NCI-H1417 (cell line): Measurements from ENCODE around the gene KRTAP16-1.
"Not testable (repeated sequence)": the region's sequence is repeated elsewhere in the genome, so short reads cannot be mapped to it uniquely, and the experiment has no call there.

Experiments
- DNase-seq, 3 experiments: peaks; one replicate each; lab custom pipeline; 2025; lab: John Stamatoyannopoulos, UW

Gene KRTAP16-1

DNA sequence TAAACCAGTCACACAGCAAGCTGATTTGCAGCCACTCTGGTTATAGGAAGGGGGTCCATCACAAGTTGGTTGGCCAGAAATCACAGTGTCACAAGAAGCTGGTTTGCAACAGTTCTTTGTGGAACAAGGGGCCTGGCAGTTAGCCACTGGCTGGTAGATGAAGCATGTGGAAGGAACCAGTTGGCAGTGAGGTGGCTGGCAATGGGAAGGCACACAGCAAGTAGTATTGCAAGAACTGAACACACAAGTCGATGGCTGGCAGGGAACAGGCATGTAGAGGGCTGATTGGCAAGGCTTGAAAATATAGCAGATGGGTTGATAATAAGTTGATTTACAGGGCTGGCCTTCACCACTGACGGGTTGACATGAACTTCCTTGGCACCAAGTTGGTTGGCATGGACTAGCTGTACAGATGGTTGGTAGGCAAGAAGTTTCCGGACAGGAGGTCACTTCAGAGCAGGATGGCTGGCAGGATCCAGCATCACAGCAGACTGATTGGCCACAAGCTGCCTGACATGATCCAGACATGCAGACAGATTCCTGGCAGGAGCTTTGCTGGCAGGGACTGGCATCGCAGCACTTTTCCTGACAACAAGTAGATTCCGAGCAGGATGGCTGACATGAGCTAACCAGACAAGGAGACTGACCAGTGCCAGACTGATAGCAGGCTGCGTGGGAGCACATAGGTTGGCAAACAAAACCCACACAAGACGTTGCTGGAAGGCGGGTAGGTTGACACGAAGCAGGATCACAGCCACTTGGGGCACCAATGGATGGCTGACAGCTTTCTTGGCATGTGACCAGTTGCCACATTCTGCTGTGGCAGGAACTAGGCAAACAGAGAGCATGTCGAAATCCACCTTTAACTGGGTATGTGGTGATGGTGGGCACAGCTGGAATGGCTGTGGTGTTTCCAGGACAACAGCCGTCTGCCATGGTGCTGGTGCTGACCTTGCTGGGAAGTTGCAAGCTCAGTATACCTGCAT is 6.9 kb downstream of the KRTAP16-1 start, which contains the start of gene KRTAP29-1:
Gene KRTAP29-1, minus strand, starts transcription at position 936 of the 986 bp plus-strand sequence. Its CDS starts 0 bp downstream, at position 936.
- no peak for DNase-seq

DNA sequence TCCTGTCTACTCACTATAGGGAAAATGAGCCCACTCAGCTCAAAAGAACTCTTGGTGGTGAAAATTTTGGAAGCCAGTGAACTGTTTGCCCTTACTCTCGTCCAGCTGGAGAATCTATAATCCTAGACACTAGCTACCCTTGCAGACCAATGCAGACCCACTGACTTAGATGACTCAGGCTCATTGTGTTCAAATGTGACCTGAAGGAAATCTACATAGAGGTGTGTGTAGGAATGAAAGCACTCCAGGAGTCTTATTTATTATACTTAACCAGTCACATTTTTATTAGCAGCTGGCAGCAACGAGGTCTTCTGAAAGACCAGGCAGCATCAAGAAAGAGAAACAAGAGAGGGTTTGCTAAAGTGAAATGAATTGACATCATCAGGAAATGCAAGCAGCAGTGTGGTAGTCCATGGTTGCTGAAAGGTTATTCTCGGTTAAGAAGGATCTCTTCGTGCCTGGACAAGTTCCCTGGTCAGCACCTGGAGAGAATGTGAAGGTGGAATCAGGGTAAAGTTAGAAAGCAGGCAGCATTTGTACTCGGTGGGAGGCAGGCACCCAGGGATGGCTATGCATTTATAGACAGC is 7.8 kb downstream of the KRTAP16-1 start:
- DNase-seq = no peak

DNA sequence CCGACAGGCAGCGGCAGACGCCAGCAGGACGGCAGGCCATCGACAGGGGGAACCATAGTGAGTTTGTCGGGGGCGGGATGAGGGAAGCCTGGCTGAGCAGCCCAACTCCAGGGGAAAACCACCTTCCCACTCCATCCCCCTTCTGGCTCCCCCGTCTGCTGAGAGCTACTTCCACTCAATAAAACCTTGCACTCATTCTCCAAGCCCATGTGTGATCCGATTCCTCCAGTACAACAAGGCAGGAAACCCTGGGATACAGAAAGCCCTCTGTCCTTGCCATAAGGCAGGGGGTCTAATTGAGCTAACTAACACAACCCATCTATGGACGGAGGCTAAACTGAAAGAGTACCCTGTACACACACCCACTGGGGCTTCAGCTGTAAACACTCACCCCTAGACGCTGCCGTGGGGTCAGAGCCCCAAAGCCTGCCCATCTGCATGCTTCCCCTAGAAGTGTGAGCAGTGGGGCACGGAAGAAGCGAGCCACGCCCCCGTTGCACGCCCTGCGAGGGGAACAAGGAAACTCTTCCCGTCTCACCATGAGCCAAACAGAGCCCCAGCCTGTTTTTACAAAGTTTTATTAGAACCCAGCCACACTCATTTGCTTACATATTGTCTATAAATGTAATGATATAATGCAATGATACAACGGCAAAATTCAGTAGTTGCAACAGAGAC is 10.5 kb downstream of the KRTAP16-1 start:
- DNase-seq = no peak

DNA sequence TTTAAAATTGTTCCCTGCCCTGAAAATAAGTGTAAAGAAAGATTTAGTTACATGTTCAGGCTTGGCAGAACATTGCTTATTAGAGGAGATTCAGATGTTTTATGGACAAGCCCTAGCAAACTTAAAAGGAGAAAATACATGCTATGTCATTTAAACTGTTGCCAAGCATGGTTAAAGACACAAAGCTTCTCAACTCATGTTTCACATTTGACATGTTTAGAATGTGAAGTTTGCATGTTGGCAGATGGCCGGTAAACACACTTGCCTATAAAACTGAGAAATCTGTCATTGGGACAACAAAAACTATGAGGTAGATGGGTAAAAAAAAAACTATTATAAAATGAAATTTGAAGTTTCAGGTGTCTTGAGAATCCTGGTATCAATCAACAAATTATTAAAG is 12.3 kb downstream of the KRTAP16-1 start:
- DNase-seq = no peak

DNA sequence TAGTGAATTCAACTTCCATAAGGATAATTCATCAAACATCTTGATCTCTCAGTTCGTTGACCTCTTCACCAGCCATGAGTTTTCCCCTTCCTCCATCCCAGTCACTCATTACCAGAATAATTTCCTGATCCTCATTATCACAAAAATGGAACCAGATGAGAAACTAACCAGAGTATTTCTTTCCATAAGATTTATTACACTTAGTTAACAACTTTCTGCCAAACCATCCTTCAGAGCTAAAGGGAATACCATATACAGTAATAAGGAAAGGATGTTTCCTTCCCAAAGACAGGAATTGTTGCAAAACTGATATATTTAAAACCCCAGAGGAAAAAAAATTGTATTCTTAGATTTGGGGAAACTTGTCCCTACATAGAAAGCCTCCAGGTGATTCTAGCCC is 15.1 kb downstream of the KRTAP16-1 start:
- DNase-seq = no peak

DNA sequence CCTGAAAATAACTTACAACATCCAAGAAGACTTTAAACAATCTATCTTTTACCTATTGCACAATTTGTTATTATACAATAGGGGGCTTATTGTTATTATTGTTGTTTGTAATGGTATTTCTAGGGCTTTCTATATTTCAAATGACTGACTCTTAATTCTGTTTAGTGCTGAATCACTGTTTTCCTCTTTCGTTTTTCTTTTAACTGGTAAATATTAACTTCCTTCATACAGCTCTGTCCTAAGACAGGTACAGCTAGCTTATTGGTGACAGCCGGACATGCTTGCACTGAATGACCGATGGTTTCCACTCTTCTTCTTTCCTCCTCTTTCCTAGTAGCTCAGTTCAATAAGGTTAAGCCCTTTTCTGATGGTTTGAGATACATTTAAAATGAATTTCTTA is 22.1 kb downstream of the KRTAP16-1 start:
- no peak for DNase-seq

DNA sequence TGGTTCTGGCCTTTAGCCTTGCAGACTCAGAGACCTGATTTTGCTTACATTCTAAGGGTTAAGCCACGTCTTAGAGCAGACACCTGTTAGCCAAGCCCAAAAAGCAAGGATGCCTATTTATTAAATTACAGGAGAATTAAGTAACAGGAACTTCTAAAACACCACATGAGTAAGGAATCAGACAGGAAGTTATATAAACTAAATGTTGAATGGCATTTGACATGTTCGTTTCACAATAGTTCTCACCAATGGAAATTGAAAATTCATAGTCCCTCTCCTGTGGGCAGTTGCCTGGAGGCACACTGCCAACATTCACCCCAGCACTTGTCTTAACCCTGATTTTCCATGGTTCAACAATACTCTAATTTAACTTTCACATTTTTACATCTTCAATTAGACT is 24.6 kb downstream of the KRTAP16-1 start:
- no peak for DNase-seq

DNA sequence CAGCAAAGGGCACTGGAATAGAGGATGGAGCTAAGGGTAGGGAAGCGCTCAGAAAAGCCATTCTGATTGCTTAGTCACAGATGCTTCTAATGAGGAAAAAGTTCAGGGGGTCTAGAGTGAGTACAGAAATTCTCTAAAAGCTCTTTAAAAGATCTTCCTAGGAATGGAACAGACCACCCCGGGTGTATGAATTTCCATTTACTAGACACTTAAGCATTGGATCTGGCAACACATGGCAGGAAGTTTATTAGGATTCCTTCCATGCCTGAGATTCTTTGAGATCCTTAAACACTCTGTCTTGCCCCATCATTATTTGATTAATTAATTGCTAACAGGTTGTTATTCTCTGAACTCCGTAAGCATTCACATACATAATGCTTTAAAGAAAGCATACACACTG is 25.1 kb downstream of the KRTAP16-1 start:
- DNase-seq = no peak

DNA sequence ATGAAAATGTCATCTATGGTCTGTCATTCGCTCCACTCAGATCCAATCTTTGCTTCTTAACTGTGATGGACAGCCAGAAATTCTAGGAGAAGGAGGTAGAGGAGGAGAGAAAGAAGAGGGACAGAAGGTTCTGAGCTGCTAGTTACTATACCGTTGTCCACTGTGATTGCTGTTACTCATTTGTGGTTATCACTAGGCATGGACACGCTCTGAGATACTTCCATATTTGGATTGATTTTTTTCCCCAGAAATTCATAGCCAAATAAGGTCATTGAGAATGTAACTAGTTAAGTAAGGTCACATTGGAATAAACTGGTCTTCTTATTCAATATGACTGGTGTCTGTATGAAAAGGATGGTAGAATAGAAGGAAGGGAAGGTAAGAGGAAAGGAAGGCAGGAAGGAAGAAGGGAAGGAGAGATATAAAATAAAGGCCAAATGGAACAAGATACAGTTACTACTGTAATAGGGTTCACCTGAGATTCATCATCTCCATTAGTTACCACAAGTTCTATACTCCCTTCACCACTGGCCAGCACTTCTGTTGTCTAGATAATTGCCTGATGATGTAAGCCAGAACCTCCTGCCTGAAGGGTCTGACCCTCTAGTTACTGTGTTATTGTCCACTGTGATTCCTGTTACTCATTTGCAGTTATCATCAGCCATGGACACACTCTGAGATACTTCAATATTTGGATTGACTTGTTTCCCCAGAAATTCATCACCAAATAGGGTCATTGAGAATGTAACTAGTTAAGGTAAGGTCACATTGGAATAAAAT is 30.7 kb downstream of the KRTAP16-1 start:
- DNase-seq = no peak

DNA sequence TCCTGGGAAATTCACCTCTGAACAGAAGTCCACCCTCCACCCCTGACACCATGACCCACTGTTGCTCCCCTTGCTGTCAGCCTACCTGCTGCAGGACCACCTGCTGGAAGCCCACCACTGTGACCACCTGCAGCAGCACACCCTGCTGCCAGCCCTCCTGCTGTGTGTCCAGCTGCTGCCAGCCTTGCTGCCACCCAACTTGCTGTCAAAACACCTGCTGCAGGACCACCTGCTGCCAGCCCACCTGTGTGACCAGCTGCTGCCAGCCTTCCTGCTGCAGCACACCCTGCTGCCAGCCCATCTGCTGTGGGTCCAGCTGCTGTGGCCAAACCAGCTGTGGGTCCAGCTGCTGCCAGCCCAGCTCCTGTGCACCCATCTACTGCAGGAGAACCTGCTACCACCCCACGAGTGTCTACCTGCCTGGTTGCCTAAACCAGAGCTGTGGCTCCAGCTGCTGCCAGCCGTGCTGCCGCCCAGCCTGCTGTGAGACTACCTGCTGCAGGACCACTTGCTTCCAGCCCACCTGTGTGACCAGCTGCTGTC is 33.4 kb downstream of the KRTAP16-1 start, which contains the start of gene KRTAP9-7:
Gene KRTAP9-7, plus strand, starts transcription at position 51 of the 543 bp plus-strand sequence. Its CDS starts 0 bp downstream, at position 51.
- not testable (repeated sequence) for DNase-seq

DNA sequence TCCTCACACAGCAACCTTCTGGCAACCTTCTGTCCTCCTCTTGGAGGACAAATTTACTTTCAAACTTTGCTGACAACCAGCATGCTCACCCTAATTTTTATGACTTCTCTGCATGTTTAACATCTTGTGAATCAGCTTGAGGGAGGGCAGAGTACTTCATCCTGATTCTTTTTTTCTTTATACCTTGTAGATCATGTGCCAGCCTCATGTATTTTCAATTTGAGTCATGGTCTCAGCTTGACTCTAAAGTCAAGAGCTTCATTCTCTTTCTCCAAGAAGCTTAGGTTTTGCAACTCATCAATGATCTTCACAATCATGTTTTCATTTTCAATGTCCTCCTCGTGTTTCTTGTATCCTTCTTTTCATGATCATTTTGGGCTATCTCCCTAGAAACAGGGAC is 37.3 kb downstream of the KRTAP16-1 start:
- DNase-seq = no peak

DNA sequence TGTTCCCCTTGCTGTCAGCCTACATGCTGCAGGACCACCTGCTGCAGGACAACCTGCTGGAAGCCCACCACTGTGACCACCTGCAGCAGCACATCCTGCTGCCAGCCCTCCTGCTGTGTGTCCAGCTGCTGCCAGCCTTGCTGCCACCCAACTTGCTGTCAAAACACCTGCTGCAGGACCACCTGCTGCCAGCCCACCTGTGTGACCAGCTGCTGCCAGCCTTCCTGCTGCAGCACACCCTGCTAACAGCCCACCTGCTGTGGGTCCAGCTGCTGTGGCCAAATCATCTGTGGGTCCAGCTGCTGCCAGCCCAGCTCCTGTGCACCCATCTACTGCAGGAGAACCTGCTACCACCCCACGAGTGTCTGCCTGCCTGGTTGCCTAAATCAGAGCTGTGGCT is 37.8 kb downstream of the KRTAP16-1 start:
- not testable (repeated sequence) for DNase-seq

DNA sequence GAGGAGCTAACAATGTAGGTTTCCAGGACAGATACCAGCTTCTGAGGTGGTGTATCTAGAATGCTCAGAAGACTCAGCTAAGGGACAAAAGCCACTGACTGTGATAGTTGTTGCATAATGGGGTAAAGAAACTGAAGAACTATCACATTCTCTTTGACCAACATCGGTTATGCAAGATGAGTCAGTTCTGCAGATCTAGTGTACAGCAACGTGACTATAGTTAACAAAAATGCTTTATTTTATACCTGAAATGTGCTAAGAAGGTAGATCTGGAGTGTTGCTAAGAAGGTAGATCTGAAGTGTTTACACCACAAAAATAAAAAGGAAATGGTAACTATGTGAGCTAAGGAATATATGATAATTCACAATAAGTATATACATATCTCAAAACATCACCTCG is 41.4 kb downstream of the KRTAP16-1 start:
- no peak for DNase-seq

DNA sequence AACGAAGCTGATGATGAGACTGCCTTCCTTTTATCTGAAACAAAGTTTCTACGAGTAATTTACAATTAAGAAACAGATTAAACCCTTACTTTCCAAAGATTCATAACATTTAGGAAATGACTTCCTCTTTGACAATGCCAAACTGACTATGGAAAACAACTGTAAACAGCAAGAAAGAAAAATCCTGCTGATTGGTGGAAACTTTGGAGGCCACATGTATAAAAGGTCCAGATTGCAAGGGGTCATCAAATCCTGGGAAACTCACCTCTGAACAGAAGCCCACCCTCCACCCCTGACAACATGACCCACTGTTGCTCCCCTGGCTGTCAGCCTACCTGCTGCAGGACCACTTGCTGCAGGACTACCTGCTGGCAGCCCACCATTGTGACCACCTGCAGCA is 44.0 kb downstream of the KRTAP16-1 start, which contains the start of gene KRTAP9-6:
Gene KRTAP9-6, plus strand, starts transcription at position 301 of the 400 bp plus-strand sequence. Its CDS starts 0 bp downstream, at position 301.
- no peak for DNase-seq

DNA sequence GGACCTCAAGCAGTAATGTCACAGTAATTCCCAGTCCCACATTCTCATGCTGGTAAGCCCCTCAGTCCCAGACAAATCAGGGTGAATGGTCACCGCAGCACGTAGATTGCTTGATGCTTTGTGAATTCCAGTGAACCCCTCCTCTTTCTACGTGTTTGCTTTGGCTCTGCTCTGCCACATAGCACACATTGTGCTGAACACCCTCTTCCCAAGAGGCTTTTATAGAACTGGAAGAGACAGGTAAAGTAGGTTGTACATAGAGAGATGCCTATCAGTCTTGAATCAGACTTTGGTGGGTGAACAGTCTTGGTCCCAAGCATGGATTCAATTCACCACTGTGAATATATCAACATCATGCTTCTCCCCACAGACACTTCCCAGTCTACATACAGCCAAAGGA is 44.5 kb downstream of the KRTAP16-1 start:
- DNase-seq = no peak

DNA sequence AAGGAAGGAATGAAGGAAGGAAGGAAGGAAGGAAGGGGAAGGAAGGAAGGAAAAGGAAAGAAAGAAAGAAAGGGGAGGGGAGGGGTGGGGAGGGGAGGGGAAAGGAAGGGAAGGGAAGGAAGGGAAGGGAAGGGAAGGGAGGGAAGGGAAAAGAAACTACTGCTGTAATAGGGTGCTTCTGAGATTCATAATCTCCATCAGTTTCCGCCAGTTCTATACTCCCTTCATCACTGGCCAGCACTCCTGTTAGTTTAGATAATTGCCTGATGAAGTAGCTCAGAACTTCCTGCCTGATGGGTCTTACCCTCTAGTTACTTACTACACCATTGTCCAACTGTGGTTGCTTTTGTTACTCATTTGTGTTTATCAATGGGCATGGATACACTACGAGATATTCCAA is 45.9 kb downstream of the KRTAP16-1 start:
- DNase-seq = no peak

DNA sequence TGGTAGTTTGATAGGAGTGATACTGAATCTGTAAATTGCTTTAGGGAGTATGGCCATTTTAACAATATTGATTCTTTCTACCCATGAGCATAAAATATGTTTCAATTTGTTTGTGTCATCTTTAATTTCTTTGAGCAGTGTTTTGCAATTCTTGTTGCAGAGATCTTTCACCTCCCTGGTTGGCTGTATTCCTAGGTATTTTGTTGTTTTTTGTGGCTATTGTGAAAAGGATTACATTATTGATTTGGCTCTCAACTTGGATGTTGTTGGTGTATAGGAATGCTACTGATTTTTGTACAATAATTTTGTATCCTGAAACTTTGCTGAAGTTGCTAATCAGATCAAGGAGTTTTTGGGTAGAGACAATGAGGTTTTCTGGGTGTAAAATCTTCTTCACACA is 50.7 kb downstream of the KRTAP16-1 start:
- DNase-seq = no peak
